DMS153 (cell line): ENCODE data around the gene KIF1C.
"Not testable (repeated sequence)": the region's sequence is repeated elsewhere in the genome, so short reads cannot be mapped to it uniquely, and the experiment has no call there.

Experiments
- DNase-seq: peaks from one replicate; lab custom pipeline; 2025; lab: John Stamatoyannopoulos, UW

The KIF1C gene

GRCh38 chr17:5045496-5045895 is 47.7 kb downstream of the KIF1C start:
- DNase-seq = no peak

DNA sequence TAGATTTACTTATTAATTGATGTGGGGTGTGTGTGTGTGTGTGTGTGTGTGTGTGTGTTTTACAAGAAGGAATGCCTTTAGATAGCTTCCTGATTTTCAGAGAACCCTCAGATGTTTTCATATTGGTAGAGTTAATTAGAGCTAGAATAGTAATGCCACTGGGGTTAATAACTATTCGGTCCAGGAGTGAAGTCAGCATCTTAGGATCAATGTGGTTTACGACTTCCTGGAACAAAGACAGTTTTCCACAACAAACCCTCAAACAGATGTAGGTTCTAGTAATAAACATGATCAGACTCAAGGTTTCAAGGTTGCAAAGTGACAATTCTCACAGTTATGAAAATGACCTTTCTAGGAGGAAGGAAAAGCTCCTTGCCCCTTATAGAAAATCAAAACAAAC is 49.7 kb downstream of the KIF1C start:
- no peak for DNase-seq

DNA sequence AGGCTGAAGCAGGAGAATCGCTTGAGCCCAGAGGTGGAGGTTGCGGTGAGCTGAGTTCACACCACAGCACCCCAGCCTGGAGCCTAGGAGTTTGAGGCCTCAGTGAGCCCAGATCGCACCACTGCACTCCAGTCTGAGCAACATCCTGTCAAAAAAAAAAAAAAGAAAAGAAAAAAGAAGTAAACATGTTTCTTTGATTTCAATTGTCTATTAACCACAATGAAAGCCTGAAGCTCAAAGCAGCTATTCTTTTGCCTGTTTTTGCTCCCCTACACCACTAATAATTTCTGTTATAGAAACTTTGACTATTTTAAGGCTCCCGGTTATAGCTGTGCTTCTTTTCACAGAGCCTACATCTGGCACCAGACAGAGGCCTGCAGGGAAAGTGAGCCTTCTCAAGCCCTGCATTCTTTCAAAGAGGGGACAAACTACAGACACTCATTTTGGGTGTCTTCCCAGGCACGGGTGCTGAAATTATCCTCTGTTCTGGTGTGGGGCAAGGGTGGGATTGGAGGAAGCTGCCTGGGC is 51.6 kb downstream of the KIF1C start:
- no peak for DNase-seq

DNA sequence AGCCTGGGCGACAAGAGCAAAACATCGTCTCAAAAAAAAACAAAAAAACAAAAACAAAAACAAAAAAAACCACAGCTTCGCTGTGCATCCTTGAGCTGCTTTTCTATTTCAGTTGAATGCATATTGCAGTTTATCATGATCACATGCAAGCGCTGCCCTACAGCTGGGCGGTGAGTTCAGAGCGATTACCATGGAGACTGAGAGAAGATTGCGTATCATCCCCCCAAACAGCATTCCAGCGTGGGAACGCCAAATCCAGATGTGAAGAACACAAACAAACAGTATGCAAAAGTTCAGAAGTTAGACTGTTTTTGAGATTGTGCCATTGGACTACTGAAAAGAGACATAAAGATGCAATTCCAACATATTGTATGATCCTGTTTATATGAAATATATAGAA is 52.5 kb downstream of the KIF1C start:
- no peak for DNase-seq

DNA sequence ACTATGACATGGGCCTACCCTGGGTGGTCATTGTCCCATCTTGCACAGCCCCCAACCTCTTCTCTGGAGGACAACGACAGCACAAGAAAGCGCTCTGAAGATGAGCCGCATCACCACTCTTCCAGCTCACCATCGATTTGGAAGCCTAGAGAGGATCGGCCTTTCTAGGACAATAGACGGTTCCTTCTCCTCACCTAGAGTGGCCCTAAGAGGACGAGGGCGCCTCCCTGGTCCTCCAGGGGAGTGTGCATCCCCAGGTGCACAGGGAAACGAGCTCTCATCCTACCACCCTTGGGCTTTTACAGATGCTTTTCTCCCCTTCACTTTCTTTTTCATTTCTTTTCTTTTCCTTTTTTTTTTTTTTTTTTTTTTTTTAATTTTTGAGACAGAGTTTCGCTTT is 57.8 kb downstream of the KIF1C start:
- DNase-seq = no peak

DNA sequence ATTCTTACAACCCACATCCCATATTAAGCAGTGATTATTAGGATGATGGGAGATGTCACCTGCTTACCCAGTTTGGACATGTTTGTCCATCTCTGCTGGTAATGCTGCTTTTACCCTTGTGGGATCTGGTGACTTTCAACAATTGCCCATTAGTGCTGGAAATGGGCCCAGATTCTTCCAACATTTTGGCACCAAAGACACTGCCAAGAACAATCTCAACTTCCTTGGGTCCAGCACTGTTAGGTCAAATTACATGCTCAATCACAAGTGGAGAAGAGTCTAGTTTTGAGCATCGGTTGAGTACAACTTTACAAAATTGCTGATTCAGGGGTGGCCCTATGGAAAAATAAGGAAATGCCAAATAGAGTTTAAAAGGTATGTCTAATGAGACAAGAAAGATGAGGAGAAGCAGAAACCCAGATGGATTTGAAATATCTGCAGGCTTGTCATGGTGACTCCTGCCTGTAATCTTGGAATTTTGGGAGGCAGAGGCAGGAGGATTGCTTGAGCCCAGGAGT is 67.5 kb downstream of the KIF1C start:
- DNase-seq = no peak

- no peak for DNase-seq
Measured at GRCh38 chr17:5068236-5068635, 70.5 kb downstream of the KIF1C start.

- no peak for DNase-seq
Measured at GRCh38 chr17:5069724-5070123, 72.0 kb downstream of the KIF1C start.

DNA sequence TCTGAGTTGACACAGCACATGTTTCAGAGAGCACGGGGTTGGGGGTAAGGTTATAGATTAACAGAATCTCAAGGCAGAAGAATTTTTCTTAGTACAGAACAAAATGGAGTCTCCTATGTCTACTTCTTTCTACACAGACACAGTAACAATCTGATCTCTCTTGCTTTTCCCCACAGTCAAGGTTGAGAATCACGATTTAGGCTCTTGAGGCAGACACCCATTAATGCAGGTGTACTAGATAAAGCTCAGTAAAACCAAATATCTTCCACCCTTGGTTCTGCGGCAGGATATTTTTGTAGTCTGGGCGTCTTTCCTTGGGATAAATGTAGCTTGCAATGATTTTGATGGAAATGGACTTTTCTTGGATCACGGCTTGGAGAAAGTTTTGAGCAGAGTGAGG is 77.7 kb downstream of the KIF1C start:
- not testable (repeated sequence) for DNase-seq

DNA sequence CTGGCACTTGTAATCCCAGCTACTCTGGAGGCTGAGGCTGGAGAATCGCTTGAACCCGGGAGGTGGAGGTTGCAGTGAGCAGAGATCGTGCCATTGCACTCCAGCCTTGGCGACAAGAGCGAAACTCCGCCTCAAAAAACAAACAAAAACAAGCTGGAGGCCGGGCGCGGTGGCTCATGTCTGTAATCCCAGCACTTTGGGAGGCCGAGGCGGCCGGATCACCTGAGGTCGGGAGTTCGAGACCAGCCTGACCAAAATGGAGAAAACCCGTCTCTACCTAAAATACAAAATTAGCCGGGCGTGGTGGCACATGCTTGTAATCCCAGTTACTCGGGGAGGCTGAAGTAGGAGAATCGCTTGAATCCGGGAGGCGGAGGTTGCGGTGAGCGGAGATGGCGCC is 79.5 kb downstream of the KIF1C start:
- DNase-seq = not testable (repeated sequence)

DNA sequence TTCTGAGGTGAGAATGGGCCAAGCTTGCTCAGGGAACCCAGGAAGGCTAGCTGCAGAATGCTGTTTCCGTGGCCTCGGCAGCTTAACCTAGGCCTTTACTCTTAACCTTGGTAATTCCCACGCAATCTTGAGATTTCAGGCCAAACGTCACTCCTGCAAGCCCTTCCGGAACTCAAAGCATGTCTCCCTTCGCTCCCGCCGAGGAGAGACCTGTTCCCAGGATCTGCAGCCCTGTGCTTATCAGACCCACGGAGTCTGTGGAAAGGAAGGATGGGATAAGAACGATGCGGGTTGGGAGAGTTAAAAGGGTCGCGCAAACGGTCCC is 80.0 kb downstream of the KIF1C start:
- DNase-seq = no peak
